ENCODE measurements around the gene RNF44.

DNA sequence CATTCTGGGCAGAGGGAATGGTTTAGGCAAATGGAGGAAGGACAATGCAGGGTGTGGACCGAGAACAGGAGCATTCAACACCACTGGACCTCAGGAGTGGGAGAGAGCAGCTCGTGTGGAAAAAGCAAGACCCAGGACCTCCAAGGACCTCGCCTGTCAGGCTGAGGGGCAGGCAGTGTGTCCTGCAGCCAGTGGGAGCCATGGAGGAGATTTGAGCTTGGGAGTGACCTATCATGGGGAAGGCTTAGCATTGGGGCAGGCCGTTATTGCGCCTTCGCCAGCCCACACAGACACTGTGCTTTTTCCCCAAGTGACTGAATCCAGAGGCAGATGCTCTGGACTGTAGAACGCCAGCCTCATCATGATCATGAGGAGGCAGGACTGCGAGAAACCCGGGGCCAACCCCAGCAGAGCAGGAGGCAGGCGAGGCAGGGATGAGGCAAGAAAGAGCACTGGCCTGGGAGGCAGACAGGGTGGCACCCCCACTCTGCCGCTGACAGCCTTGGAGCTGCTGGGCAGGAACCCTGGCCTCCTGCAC lies 15.2 kb upstream of the RNF44 start:
- TF ChIP-seq POLR2A (IDR thresholded peaks at IDR 0.05) = no peak
- TF ChIP-seq, protein P1, sequence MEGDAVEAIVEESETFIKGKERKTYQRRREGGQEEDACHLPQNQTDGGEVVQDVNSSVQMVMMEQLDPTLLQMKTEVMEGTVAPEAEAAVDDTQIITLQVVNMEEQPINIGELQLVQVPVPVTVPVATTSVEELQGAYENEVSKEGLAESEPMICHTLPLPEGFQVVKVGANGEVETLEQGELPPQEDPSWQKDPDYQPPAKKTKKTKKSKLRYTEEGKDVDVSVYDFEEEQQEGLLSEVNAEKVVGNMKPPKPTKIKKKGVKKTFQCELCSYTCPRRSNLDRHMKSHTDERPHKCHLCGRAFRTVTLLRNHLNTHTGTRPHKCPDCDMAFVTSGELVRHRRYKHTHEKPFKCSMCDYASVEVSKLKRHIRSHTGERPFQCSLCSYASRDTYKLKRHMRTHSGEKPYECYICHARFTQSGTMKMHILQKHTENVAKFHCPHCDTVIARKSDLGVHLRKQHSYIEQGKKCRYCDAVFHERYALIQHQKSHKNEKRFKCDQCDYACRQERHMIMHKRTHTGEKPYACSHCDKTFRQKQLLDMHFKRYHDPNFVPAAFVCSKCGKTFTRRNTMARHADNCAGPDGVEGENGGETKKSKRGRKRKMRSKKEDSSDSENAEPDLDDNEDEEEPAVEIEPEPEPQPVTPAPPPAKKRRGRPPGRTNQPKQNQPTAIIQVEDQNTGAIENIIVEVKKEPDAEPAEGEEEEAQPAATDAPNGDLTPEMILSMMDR (IDR thresholded peaks at IDR 0.05) = no peak

All from sigmoid colon (tissue), 3 donors.